ENCODE measurements around the gene EMC10. TPM values are rescaled to one million over a fixed set of nuclear protein-coding genes. Genes with fewer than 3 reads are reported as not detected.
A peak's percentile ranks its signal among the peaks of the same experiment; 100 is the strongest.
"Not testable (repeated sequence)": the region's sequence is repeated elsewhere in the genome, so short reads cannot be mapped to it uniquely, and the experiment has no call there.

EMC10 gene
- total RNA-seq, 2 experiments from 2014 or later, result 33.4 to 34.7 TPM

GRCh38 chr19:50519006-50519575 is 42.8 kb downstream of the EMC10 start:
- no peaks in the 10 kb centered on the region for H3K9me3 Mint-ChIP-seq (ENCODE audit: low read depth)
- H3K27me3 Mint-ChIP-seq, result peaks cover 8% of the 10 kb centered on the region
- ChIA-PET POLR2A (no interaction called here), CTCF (interaction anchor here (0.6 to 1.3 kb wide), 4 partner anchors 15 to 274 kb away, joined by 3 to 4 read pairs (median 3); no protein-coding TSS in a partner anchor)
- no peaks in the 10 kb centered on the region for H3K36me3 Mint-ChIP-seq (ENCODE audit: low read depth)
- no peak overlapping the region for H3K4me3 Mint-ChIP-seq
- intact Hi-C loops (cut with DNase I, micrococcal nuclease), result loop anchor here in 1 of 2 experiments (10.0 kb wide), 1 partner anchor 1076 kb away; no protein-coding TSS in a partner anchor
- ATAC-seq (no peak), DNase-seq (no peak)
- peaks cover 2% of the 10 kb centered on the region for H3K4me1 Mint-ChIP-seq
- no peak overlapping the region for H3K27ac Mint-ChIP-seq

- H3K27me3 Mint-ChIP-seq, result peaks cover 4% of the 10 kb centered on the region
- POLR2A ChIA-PET, result no interaction called here
- no peaks in the 10 kb centered on the region for H3K4me1 Mint-ChIP-seq
- no peak overlapping the region for H3K27ac Mint-ChIP-seq
- ATAC-seq (no peak), DNase-seq (no peak)
- no peaks in the 10 kb centered on the region for H3K36me3 Mint-ChIP-seq (ENCODE audit: low read depth)
- intact Hi-C loops (cut with DNase I, micrococcal nuclease), result no loop called here
- H3K9me3 Mint-ChIP-seq (ENCODE audit: low read depth), result no peaks in the 10 kb centered on the region
- CTCF ChIA-PET, result no interaction called here
- no peak overlapping the region for H3K4me3 Mint-ChIP-seq
These were observed 44.6 kb downstream of the EMC10 start for GRCh38 chr19:50520822-50521465.

GRCh38 chr19:50522881-50523280 is 46.6 kb downstream of the EMC10 start:
- peaks cover 5% of the 10 kb centered on the region for H3K27me3 Mint-ChIP-seq
- ChIA-PET POLR2A (no interaction called here), CTCF (interaction anchor here (1.6 kb wide), 1 partner anchor 33 kb away, joined by 5 read pairs; no protein-coding TSS in a partner anchor)
- H3K9me3 Mint-ChIP-seq (ENCODE audit: low read depth), result no peaks in the 10 kb centered on the region
- no peak overlapping the region for H3K4me3 Mint-ChIP-seq
- DNase-seq (no peak), ATAC-seq (no peak)
- H3K4me1 Mint-ChIP-seq, result no peaks in the 10 kb centered on the region
- H3K27ac Mint-ChIP-seq, result no peak overlapping the region
- H3K36me3 Mint-ChIP-seq (ENCODE audit: low read depth), result no peaks in the 10 kb centered on the region
- intact Hi-C loops (cut with DNase I, micrococcal nuclease), result no loop called here

- H3K27ac Mint-ChIP-seq; intact Hi-C loops (cut with DNase I, micrococcal nuclease): not testable (repeated sequence)
- POLR2A ChIA-PET, result interaction anchor here (0.7 kb wide), 1 partner anchor 423 kb away, joined by 3 read pairs; no protein-coding TSS in a partner anchor
These were observed 51.7 kb downstream of the EMC10 start for GRCh38 chr19:50528052-50528451.

GRCh38 chr19:50531171-50531612 is 54.9 kb downstream of the EMC10 start:
- ChIA-PET POLR2A (no interaction called here), CTCF (no interaction called here)
- no peak for ATAC-seq
- no peak overlapping the region for H3K27ac Mint-ChIP-seq
- no peak for DNase-seq
- no peaks in the 10 kb centered on the region for H3K4me1 Mint-ChIP-seq
- peaks cover 12% of the 10 kb centered on the region for H3K9me3 Mint-ChIP-seq (ENCODE audit: low read depth)
- H3K4me3 Mint-ChIP-seq, result no peak overlapping the region
- intact Hi-C loops (cut with DNase I, micrococcal nuclease), result no loop called here
- no peaks in the 10 kb centered on the region for H3K36me3 Mint-ChIP-seq (ENCODE audit: low read depth)
- H3K27me3 Mint-ChIP-seq, result peaks cover 26% of the 10 kb centered on the region

More at GRCh38 chr19:50528052-50528451, 51.7 kb downstream of the EMC10 start:
- CTCF ChIA-PET, result interaction anchor here (0.7 to 1.4 kb wide), 2 partner anchors 28 to 256 kb away, joined by 3 to 5 read pairs; no protein-coding TSS in a partner anchor
- H3K27me3 Mint-ChIP-seq, result peaks cover 21% of the 10 kb centered on the region
- not testable (repeated sequence) for H3K9me3 Mint-ChIP-seq (ENCODE audit: low read depth); H3K4me1 Mint-ChIP-seq; DNase-seq; ATAC-seq; H3K4me3 Mint-ChIP-seq; H3K36me3 Mint-ChIP-seq (ENCODE audit: low read depth)

GRCh38 chr19:50532952-50533351 is 56.6 kb downstream of the EMC10 start:
- Mint-ChIP-seq H3K27me3 (peaks cover 31% of the 10 kb centered on the region), H3K36me3 (ENCODE audit: low read depth) (no peaks in the 10 kb centered on the region), H3K27ac (no peak overlapping the region), H3K9me3 (ENCODE audit: low read depth) (peaks cover 12% of the 10 kb centered on the region), H3K4me1 (no peaks in the 10 kb centered on the region), H3K4me3 (no peak overlapping the region)
- ChIA-PET POLR2A (no interaction called here), CTCF (interaction anchor here (0.6 to 1.5 kb wide), 3 partner anchors 14 to 368 kb away, joined by 3 to 8 read pairs (median 4); no protein-coding TSS in a partner anchor)
- intact Hi-C loops (cut with DNase I, micrococcal nuclease), result no loop called here
- DNase-seq, result no peak
- ATAC-seq, result no peak

GRCh38 chr19:50534478-50534877 is 58.2 kb downstream of the EMC10 start:
- H3K27ac Mint-ChIP-seq, result no peak overlapping the region
- H3K36me3 Mint-ChIP-seq (ENCODE audit: low read depth), result no peaks in the 10 kb centered on the region
- ChIA-PET POLR2A (no interaction called here), CTCF (interaction anchor here (1.3 to 6.0 kb wide), 3 partner anchors 16 to 249 kb away, joined by 3 to 45 read pairs (median 4); no protein-coding TSS in a partner anchor)
- peaks cover 29% of the 10 kb centered on the region for H3K27me3 Mint-ChIP-seq
- peaks cover 12% of the 10 kb centered on the region for H3K9me3 Mint-ChIP-seq (ENCODE audit: low read depth)
- H3K4me3 Mint-ChIP-seq, result no peak overlapping the region
- DNase-seq, result no peak
- intact Hi-C loops (cut with DNase I, micrococcal nuclease), result no loop called here
- ATAC-seq, result no peak
- H3K4me1 Mint-ChIP-seq, result no peaks in the 10 kb centered on the region

- intact Hi-C loops (cut with DNase I, micrococcal nuclease), result loop anchor here in 1 of 2 experiments (2.0 to 5.0 kb wide), 2 partner anchors 72 to 387 kb away; no protein-coding TSS in a partner anchor
- H3K27me3 Mint-ChIP-seq, result peaks cover 25% of the 10 kb centered on the region
- H3K4me3 Mint-ChIP-seq, result no peak overlapping the region
- H3K9me3 Mint-ChIP-seq (ENCODE audit: low read depth), result peaks cover 12% of the 10 kb centered on the region
- no peak for ATAC-seq
- POLR2A ChIA-PET, result no interaction called here
- CTCF ChIA-PET, result interaction anchor here (1.5 to 6.0 kb wide), 2 partner anchors 21 to 25 kb away, joined by 3 to 45 read pairs; partner anchors contain the start of gene JOSD2
- no peaks in the 10 kb centered on the region for H3K36me3 Mint-ChIP-seq (ENCODE audit: low read depth)
- DNase-seq, result no peak
- H3K4me1 Mint-ChIP-seq, result no peaks in the 10 kb centered on the region
- no peak overlapping the region for H3K27ac Mint-ChIP-seq
These were observed 59.4 kb downstream of the EMC10 start for GRCh38 chr19:50535672-50536187.

GRCh38 chr19:50536662-50537305 is 60.5 kb downstream of the EMC10 start:
- CTCF ChIA-PET, result interaction anchor here (0.9 to 6.0 kb wide), 10 partner anchors 10 to 247 kb away, joined by 3 to 45 read pairs (median 4); partner anchors contain the start of gene JOSD2
- H3K36me3 Mint-ChIP-seq (ENCODE audit: low read depth), result no peaks in the 10 kb centered on the region

GRCh38 chr19:50537306-50537685 is 61.0 kb downstream of the EMC10 start:
- Mint-ChIP-seq H3K4me3 (no peak overlapping the region), H3K36me3 (ENCODE audit: low read depth) (no peaks in the 10 kb centered on the region), H3K27me3 (peaks cover 19% of the 10 kb centered on the region), H3K4me1 (no peaks in the 10 kb centered on the region), H3K27ac (no peak overlapping the region), H3K9me3 (ENCODE audit: low read depth) (peaks cover 12% of the 10 kb centered on the region)
- POLR2A ChIA-PET, result no interaction called here
- intact Hi-C loops (cut with DNase I, micrococcal nuclease), result loop anchor here (1.0 to 5.0 kb wide), 4 partner anchors 19 to 386 kb away; no protein-coding TSS in a partner anchor
- ATAC-seq, result no peak
- CTCF ChIA-PET, result interaction anchor here (0.9 to 6.0 kb wide), 10 partner anchors 11 to 246 kb away, joined by 3 to 45 read pairs (median 4); no protein-coding TSS in a partner anchor
- no peak for DNase-seq

More at GRCh38 chr19:50536662-50537305, 60.5 kb downstream of the EMC10 start:
- POLR2A ChIA-PET, result no interaction called here
- intact Hi-C loops (cut with DNase I, micrococcal nuclease), result loop anchor here (1.0 to 5.0 kb wide), 4 partner anchors 20 to 386 kb away; no protein-coding TSS in a partner anchor
- Mint-ChIP-seq H3K9me3 (ENCODE audit: low read depth) (peaks cover 12% of the 10 kb centered on the region), H3K4me3 (no peak overlapping the region), H3K27me3 (peaks cover 22% of the 10 kb centered on the region), H3K4me1 (no peaks in the 10 kb centered on the region), H3K27ac (no peak overlapping the region)
- ATAC-seq (no peak), DNase-seq (no peak)

- intact Hi-C loops (cut with DNase I, micrococcal nuclease), result loop anchor here (1.0 to 5.0 kb wide), 4 partner anchors 19 to 385 kb away; no protein-coding TSS in a partner anchor
- peaks cover 7% of the 10 kb centered on the region for H3K9me3 Mint-ChIP-seq (ENCODE audit: low read depth)
- no peak overlapping the region for H3K27ac Mint-ChIP-seq
- H3K27me3 Mint-ChIP-seq, result peaks cover 14% of the 10 kb centered on the region
- peak; percentile 88 for ATAC-seq
- H3K36me3 Mint-ChIP-seq (ENCODE audit: low read depth), result no peaks in the 10 kb centered on the region
- CTCF ChIA-PET, result interaction anchor here (0.9 to 6.0 kb wide), 12 partner anchors 11 to 246 kb away, joined by 3 to 45 read pairs (median 4); no protein-coding TSS in a partner anchor
- H3K4me3 Mint-ChIP-seq, result no peak overlapping the region
- peak; percentile 88 for DNase-seq
- H3K4me1 Mint-ChIP-seq, result no peaks in the 10 kb centered on the region
- POLR2A ChIA-PET, result interaction anchor here (0.7 kb wide), 1 partner anchor 298 kb away, joined by 3 read pairs; no protein-coding TSS in a partner anchor
These were observed 61.5 kb downstream of the EMC10 start for GRCh38 chr19:50537769-50538230.

Data from activated CD4-positive, alpha-beta T cell treated with anti-CD3 and anti-CD28 coated beads for 36 hours (primary cell).